LNCAP (cell line): ENCODE data around the gene TMEM94.

Source experiments
- TF ChIP-seq, protein P1 (sequence below): fragments of 450-650 bp; IDR thresholded peaks from 2 replicates; pipeline ENCODE4 v1.5.1; 2017; ENCODE audit warnings: mild to moderate bottlenecking

TMEM94 gene

DNA sequence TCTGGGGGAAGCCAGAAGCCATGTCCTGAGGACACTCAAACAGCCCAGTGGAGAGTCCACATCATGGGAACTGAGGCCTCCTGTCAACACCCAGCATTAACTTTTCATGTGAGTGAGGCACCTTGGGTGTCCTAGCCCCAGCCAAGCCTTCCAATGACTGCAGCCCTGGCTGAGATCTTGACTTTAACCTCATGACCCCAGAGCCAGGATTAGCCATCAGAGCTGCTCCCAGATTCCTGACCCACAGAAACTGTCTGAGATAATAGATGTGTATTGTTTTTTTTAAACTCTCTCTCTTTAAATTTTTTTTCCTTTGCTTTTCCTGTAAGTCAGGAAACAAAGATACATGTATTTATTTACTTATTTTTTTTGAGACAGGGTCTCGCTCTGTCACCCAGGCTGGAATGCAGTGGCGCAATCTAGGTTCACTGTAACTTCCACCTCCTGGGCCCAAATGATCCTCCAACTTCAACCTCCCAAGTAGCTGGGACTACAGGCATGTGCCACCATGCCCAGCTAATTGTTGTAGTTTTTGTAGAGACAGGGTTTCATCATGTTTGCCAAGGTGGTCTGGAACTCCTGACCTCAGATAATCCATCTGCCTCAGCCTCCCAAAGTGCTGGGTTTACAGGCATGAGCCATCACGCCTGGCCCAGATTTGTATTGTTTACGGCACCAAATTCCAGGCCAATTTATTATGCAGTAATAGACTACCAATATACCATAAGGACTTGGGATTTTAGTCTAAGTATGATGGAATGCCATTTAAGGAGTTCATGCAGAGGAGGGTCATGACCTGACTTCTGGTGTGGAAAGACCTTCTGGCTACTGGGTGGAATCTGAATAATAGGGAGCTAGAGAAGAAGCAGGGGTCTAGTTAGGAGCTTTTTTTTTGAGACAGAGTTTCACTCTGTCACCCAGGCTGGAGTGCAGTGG, 14.0 kb upstream of the TMEM94 start:
- TF ChIP-seq, protein P1, sequence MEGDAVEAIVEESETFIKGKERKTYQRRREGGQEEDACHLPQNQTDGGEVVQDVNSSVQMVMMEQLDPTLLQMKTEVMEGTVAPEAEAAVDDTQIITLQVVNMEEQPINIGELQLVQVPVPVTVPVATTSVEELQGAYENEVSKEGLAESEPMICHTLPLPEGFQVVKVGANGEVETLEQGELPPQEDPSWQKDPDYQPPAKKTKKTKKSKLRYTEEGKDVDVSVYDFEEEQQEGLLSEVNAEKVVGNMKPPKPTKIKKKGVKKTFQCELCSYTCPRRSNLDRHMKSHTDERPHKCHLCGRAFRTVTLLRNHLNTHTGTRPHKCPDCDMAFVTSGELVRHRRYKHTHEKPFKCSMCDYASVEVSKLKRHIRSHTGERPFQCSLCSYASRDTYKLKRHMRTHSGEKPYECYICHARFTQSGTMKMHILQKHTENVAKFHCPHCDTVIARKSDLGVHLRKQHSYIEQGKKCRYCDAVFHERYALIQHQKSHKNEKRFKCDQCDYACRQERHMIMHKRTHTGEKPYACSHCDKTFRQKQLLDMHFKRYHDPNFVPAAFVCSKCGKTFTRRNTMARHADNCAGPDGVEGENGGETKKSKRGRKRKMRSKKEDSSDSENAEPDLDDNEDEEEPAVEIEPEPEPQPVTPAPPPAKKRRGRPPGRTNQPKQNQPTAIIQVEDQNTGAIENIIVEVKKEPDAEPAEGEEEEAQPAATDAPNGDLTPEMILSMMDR, result no peak

DNA sequence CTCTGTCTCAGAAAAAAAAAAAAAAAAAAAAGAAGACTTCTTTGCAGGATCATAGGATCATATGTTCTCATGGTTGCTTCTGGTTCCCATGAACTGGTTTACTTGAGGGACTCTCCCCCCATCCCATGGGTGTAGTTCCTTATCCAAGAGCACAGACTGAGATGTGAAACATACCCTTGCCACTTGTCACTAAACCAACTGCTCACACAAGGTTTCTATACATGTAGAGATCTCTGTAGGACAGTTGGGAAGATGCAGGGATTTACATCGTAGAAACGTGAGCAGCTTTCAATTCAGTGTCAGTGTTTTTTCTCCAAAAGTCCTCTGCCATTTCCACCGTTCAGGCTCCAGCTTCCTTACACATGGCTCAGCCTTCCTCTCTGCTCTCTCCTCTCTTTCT, 11.1 kb upstream of the TMEM94 start:
- TF ChIP-seq, protein P1, result no peak

DNA sequence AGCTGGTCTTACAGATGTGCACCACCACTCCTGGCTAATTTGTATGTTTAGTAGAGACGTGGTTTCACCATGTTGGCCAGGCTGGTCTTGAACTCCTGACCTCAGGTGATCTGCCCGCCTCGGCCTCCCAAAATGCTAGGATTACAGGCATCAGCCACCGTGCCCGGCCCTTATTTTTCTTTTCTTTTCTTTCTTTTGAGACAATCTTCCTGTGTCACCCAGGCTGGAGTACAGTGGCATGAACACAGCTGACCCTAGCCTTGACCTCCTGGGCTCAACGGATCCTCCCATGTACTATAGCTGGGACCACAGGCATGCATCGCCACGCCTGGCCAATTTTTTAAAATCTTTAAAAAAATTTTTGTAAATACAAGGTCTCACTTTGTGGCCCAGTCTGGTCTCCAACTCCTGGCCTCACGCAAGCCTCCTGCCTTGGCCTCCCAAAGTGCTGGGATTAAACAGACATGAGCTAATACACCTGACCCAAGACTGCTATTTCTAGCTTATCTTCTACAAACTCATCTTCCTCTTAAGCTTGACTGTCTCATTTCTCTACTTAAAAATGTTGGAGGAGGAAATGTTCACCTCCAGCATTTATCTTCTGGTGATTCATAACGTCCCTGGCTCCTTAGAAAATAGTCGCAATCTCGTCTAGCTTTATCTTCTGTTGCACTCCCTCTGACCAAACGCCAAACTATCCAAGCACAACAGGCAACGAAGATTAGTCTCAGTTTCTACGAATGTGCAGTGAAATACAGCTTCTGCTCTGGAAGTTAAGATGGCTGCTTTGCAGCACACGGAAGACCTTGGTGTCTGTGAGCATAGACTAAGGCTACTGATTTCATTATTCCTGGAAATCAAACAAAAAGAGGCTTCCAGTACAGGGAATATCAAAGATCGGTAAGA, 8.2 kb upstream of the TMEM94 start:
- TF ChIP-seq, protein P1, result no peak

DNA sequence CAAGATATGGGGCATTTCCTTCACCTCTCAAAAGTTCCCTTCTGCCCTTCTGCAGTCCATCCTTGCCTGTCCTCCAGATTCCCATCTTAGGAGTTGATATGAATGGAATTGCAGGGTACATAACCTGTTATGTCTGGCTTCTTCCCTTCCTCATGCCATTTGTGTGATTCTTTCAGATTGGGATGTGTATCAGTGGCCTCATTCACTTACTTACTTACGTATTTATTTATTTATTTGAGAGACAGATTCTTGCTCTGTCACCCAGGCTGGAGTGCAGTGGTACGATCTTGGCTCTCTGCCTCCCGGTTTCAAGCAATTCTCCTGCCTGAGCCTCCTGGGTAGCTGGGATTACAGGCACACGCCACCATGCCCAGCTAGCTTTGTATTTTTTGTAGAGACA, 6.2 kb upstream of the TMEM94 start:
- TF ChIP-seq, protein P1, result no peak

DNA sequence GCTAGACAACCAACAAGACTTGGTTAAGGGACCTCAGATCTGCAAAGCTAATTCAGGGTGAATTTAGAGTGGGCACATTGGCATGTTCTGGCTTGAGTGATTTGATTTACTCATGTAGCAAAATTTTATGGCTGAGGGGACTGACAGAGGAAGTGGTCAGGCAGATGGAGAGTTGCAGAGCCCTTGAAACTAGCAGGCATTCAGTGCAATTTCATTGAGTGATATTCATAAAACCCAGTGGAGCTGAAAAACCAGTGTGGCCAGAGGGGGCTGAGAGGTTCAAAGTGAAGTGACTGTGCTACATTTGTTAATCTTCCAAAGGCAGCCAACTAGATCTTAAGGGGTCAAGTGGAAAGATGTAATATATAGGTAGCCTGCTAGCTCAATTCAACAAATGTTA, 2.2 kb upstream of the TMEM94 start:
- TF ChIP-seq, protein P1, result no peak

DNA sequence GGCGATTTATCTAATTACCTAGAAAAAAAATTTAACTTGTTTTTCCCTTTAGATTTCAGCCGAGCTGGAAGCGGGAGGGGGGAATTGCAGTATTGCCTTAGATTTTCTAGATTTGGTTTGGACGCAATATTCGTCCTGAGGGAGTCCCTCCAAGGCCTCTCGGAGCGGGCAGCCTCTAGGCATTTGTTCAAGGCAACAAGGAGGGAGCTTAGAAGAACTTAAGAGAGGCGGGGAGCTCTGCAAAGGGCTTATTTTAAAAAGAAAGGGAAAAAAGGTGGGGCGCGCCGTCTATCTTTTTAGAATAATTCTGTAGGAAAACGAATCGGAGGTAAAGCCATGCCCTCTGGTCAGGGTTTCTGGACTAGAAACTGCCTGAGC, 407 bp upstream of the TMEM94 start:
- TF ChIP-seq, protein P1, result no peak

DNA sequence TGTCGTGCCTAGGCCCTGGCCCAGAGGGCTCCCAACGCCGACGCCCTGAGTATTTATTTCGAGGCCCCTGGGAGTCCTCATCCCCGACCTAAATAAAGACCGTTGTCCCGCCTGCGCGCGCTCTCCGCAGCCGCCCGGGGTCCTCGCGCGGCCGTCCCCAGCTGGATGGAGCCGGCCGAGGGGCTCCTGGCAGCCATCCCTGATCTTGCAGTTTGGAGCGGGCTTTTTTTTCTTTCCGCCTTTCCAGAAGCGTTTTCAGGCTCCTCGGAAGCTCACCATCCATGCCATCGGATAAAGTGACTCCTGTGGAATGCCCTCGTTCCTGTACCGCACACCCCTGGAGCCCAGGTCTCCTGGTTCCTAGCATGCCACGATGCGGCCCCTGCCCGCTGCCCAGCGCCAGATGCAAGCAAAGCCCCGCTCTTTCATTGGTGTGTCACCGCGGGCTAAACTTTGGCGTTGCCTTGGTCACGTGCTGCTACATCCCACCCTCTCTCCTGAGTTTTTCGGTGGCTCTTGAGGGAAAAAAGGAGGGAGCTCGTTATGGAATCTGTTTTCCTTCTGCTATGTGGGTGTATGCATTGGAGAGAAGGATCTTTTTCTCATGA, 716 bp downstream of the TMEM94 start:
- TF ChIP-seq, protein P1, result no peak
